NB4 (cell line): ENCODE measurements around the gene MED26.

Source experiments
- POLR2A ChIP-seq: IDR thresholded peaks from 2 replicates; pipeline ENCODE4 v1.6.1; 2011; ENCODE audit warnings: mild to moderate bottlenecking; ENCODE audit not compliant: insufficient read length; ENCODE audit errors: extremely low read depth
- TF ChIP-seq, protein P1 (sequence below): IDR thresholded peaks from one replicate; pipeline ENCODE4 v1.5.1; 2012; ENCODE audit warnings: low read depth, low read length

DNA sequence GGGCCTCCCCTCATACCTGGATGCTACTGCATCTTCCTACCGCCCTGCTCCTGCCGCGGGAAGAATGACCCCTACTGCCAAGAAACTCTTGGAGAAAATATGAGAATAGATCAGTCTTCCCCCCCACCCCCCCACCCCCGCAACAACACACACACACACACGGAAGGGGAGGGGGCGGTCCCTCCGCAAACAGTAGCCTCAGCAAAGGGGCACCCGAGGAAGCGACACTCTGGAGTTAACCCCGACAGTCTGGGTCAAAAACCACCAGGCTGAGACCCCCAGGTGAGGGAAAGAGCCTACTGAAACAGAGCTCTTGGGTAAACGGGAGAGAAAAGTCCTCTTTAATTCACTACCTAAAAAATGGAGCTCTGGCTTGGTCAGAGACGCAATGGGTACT, 1.2 kb downstream of the MED26 start:
- TF ChIP-seq POLR2A = no peak
- TF ChIP-seq, protein P1, sequence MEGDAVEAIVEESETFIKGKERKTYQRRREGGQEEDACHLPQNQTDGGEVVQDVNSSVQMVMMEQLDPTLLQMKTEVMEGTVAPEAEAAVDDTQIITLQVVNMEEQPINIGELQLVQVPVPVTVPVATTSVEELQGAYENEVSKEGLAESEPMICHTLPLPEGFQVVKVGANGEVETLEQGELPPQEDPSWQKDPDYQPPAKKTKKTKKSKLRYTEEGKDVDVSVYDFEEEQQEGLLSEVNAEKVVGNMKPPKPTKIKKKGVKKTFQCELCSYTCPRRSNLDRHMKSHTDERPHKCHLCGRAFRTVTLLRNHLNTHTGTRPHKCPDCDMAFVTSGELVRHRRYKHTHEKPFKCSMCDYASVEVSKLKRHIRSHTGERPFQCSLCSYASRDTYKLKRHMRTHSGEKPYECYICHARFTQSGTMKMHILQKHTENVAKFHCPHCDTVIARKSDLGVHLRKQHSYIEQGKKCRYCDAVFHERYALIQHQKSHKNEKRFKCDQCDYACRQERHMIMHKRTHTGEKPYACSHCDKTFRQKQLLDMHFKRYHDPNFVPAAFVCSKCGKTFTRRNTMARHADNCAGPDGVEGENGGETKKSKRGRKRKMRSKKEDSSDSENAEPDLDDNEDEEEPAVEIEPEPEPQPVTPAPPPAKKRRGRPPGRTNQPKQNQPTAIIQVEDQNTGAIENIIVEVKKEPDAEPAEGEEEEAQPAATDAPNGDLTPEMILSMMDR = no peak
